KMS-11 (cell line): Measurements from ENCODE around the gene HIGD2A.
"Not testable (repeated sequence)": the region's sequence is repeated elsewhere in the genome, so short reads cannot be mapped to it uniquely, and the experiment has no call there.

ENCODE experiments used
- H2AFZ ChIP-seq: fragments of 200-600 bp; sonication (generic); 2 replicates; pipeline ENCODE4 v1.6.1; 2016; ENCODE audit warnings: antibody characterized with exemption, mixed run types, low read depth
- H3K27ac ChIP-seq: fragments of 200-600 bp; sonication (generic); 2 replicates; pipeline ENCODE4 v1.6.1; 2016; ENCODE audit warnings: mild to moderate bottlenecking, mixed run types
- H3K27me3 ChIP-seq: fragments of 200-600 bp; sonication (generic); 2 replicates; pipeline ENCODE4 v1.6.1; 2017; ENCODE audit warnings: mild to moderate bottlenecking, low read depth, mixed run types, moderate library complexity; ENCODE audit not compliant: insufficient read depth
- H3K36me3 ChIP-seq: fragments of 200-600 bp; sonication (generic); 2 replicates; pipeline ENCODE4 v1.6.1; 2017; ENCODE audit warnings: mild to moderate bottlenecking, mixed run types; ENCODE audit not compliant: insufficient read depth
- H3K4me1 ChIP-seq: fragments of 200-600 bp; sonication (generic); 2 replicates; pipeline ENCODE4 v1.6.1; 2016; ENCODE audit warnings: mild to moderate bottlenecking, low read depth, mixed run types; ENCODE audit not compliant: poor library complexity, severe bottlenecking
- H3K4me2 ChIP-seq: fragments of 200-600 bp; sonication (generic); 2 replicates; pipeline ENCODE4 v1.7.0; 2016; ENCODE audit warnings: mild to moderate bottlenecking, mixed run types
- H3K4me3 ChIP-seq: fragments of 200-600 bp; sonication (generic); IDR thresholded peaks from 2 replicates; pipeline ENCODE4 v1.6.1; 2017; ENCODE audit warnings: low read depth, low read length, mixed read lengths; ENCODE audit not compliant: insufficient read depth
- H3K79me2 ChIP-seq: fragments of 200-600 bp; sonication (generic); 2 replicates; pipeline ENCODE4 v1.6.1; 2016; ENCODE audit warnings: low read depth, mixed run types; ENCODE audit not compliant: insufficient read depth
- H3K9ac ChIP-seq: fragments of 200-600 bp; sonication (generic); 2 replicates; pipeline ENCODE4 v1.6.1; 2016; ENCODE audit warnings: mild to moderate bottlenecking, mixed run types
- H4K20me1 ChIP-seq: fragments of 200-600 bp; sonication (generic); 2 replicates; pipeline ENCODE4 v1.6.1; 2016; ENCODE audit warnings: mild to moderate bottlenecking, mixed run types; ENCODE audit not compliant: insufficient read depth
- TF ChIP-seq, protein P1 (sequence below): fragments of 200-600 bp; sonication (generic); conservative IDR thresholded peaks from 2 replicates; pipeline ENCODE4 v1.6.1; 2017; ENCODE audit warnings: low read depth, mild to moderate bottlenecking, antibody characterized with exemption, low read length, moderate library complexity, mixed read lengths

The HIGD2A gene

DNA sequence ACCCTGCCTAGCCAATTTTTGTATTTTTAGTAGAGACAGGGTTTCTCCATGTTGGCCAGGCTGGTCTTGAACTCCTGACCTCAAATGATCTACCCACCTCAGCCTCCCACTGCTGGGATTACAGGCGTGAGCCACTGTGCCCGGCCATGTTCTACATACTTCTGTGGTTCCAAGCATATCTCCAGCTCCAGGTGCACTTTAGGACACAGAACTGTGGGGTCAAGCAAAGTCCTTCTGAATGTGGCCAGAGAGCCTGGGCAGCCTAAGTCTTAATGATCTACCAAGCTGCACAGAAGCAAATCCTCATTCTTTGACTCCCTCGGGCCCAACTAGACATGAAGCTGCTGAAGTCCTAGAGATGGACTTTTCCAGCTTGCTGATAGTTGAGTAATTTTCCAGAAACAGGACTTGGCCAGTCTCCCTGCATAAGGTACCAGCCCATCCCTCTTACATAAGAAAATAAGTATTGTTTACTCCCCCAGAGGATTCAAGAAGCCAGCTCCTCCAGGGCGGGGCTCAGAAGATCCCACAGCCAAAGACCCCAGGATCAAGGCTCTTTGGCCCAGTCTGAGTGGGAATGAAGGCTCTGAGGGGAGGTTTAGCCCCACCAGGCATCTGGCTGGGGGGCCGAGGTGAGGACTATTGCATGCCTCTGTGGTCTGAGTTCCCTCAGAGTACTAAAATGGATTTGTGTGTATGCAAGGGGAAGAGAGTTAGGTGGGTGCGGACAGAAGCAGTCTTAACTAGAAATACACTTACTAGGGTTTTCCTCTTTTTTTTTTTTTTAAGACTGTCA lies 19.1 kb downstream of the HIGD2A start:
- Histone ChIP-seq H4K20me1 (no peaks in the 10 kb centered on the region), H3K27me3 (no peaks in the 10 kb centered on the region), H3K9ac (peak overlapping the region; percentile 60)

DNA sequence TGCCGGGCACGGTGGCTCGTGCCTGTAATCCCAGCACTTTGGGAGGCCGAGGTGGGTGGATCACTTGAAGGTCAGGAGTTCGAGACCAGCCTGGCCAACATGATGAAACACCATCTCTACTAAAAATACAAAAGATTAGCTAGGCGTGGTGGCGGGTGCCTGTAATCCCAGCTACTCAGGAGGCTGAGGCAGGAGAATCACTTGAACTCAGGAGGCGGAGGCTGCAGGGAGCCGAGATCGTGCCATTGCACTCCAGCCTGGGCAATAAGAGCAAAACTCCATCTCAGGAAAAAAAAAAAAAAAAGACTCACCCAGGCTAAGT lies 19.7 kb downstream of the HIGD2A start:
- H3K4me2 ChIP-seq, H3K27me3 ChIP-seq, H2AFZ ChIP-seq, H3K4me3 ChIP-seq, H3K9ac ChIP-seq, H3K79me2 ChIP-seq, H4K20me1 ChIP-seq, H3K36me3 ChIP-seq: not testable (repeated sequence)
- Histone ChIP-seq H3K27ac (peak overlapping the region; percentile 94; the same call in 1 of the 2 replicates), H3K4me1 (peaks cover 54% of the 10 kb centered on the region)

More for the DNA sequence above, 19.1 kb downstream of the HIGD2A start:
- no peaks in the 10 kb centered on the region; the same call in 1 of the 2 replicates for H3K79me2 ChIP-seq
- H3K4me3 ChIP-seq = no peak overlapping the region
- H2AFZ ChIP-seq = no peak overlapping the region
- H3K27ac ChIP-seq = peak overlapping the region; percentile 94
- H3K4me1 ChIP-seq = peaks cover 54% of the 10 kb centered on the region
- H3K36me3 ChIP-seq = no peaks in the 10 kb centered on the region
- TF ChIP-seq, protein P1, sequence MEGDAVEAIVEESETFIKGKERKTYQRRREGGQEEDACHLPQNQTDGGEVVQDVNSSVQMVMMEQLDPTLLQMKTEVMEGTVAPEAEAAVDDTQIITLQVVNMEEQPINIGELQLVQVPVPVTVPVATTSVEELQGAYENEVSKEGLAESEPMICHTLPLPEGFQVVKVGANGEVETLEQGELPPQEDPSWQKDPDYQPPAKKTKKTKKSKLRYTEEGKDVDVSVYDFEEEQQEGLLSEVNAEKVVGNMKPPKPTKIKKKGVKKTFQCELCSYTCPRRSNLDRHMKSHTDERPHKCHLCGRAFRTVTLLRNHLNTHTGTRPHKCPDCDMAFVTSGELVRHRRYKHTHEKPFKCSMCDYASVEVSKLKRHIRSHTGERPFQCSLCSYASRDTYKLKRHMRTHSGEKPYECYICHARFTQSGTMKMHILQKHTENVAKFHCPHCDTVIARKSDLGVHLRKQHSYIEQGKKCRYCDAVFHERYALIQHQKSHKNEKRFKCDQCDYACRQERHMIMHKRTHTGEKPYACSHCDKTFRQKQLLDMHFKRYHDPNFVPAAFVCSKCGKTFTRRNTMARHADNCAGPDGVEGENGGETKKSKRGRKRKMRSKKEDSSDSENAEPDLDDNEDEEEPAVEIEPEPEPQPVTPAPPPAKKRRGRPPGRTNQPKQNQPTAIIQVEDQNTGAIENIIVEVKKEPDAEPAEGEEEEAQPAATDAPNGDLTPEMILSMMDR = no peak
- peak overlapping the region; percentile 82 for H3K4me2 ChIP-seq

DNA sequence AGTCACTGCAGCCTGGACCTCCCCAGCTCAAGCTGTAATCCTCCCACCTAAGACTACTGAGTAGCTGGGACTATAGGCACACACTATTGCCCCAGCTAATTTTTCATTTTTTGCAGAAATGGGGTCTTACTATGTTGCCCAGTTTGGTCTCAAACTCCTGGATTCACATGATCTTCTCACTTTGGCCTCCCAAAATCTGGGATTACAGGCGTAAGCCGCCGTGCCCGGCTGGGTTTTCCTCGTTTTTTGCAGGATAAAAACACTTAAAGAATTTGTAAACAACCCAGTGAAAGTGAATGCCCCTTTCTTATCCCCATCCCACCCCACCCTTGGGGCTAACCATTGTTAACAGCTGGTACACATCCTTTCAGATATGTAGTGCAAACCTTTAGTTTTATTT lies 20.0 kb downstream of the HIGD2A start:
- TF ChIP-seq, protein P1 = no peak
- no peaks in the 10 kb centered on the region for H3K36me3 ChIP-seq
- no peak overlapping the region for H3K4me3 ChIP-seq
- H3K79me2 ChIP-seq = no peaks in the 10 kb centered on the region; the same call in 1 of the 2 replicates
- no peak overlapping the region for H3K9ac ChIP-seq
- no peak overlapping the region for H2AFZ ChIP-seq
- H3K4me1 ChIP-seq = peaks cover 54% of the 10 kb centered on the region
- H3K4me2 ChIP-seq = no peak overlapping the region; the same call in 1 of the 2 replicates
- H3K27me3 ChIP-seq = no peaks in the 10 kb centered on the region
- H4K20me1 ChIP-seq = no peaks in the 10 kb centered on the region
- no peak overlapping the region; the same call in 1 of the 2 replicates for H3K27ac ChIP-seq

DNA sequence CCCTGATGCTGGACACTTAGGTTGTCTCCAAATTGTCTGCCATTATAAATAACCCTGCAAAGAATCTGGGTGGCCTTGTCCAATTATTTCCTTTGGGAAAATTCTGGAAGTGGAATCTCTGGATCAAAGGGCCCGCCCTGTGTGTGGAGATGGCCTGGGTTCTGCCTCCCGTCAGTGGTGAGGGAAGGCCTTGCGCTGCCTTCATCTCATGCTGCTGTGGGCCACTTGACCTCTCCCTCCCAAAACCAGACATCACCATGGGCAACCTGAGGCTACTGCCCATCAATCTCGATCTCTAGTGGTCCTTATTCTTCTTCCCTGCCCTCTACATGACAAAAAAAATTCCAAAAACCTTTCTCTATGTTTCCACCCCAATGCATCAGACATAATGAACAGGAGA lies 21.2 kb downstream of the HIGD2A start:
- H3K27me3 ChIP-seq = no peaks in the 10 kb centered on the region
- H4K20me1 ChIP-seq = no peaks in the 10 kb centered on the region
- peaks cover 55% of the 10 kb centered on the region for H3K4me1 ChIP-seq
- no peak overlapping the region for H3K4me2 ChIP-seq
- H2AFZ ChIP-seq = no peak overlapping the region
- peaks cover 5% of the 10 kb centered on the region for H3K79me2 ChIP-seq
- H3K36me3 ChIP-seq = no peaks in the 10 kb centered on the region
- TF ChIP-seq, protein P1 = no peak
- no peak overlapping the region for H3K9ac ChIP-seq
- H3K27ac ChIP-seq = no peak overlapping the region
- no peak overlapping the region for H3K4me3 ChIP-seq

DNA sequence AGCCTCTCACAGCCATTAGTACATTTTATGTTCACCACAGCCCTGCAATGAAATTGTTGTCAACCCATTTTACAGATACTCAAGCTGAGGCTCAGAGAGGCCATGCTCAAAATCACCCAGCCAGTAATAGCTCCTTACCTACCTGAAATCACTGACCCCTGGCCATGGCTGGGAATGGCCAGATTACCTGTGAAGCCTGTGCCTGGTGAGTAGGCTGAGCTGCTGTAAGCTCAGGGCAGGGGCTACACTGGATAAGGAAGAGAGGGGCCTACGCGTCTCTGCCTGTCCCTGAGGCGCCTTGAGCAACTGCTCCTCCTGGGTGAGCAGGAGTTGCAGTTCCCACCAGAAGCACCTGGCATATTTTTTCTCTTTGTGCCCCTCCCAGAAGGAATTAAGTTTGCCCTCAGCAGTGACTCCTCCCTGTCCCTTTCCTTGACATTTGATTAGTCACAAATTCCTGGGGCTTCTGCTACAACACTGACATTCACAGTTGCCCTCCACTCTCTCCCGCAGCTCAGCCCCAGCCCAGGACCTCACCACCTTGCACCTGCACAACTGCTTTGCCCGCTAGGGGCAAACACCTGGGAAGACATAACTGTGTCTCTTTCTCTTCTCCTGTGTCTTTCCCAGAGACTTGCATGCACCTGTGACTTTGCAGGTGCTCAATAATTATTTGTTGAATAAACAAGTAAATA lies 22.1 kb downstream of the HIGD2A start:
- H3K4me1 ChIP-seq = peaks cover 60% of the 10 kb centered on the region
- H3K36me3 ChIP-seq = no peaks in the 10 kb centered on the region
- no peaks in the 10 kb centered on the region for H3K27me3 ChIP-seq
- TF ChIP-seq, protein P1 = no peak
- no peak overlapping the region for H3K4me2 ChIP-seq
- H4K20me1 ChIP-seq = no peaks in the 10 kb centered on the region
- no peak overlapping the region for H3K9ac ChIP-seq
- no peak overlapping the region for H3K4me3 ChIP-seq
- H2AFZ ChIP-seq = no peak overlapping the region
- no peak overlapping the region for H3K27ac ChIP-seq
- H3K79me2 ChIP-seq = peaks cover 13% of the 10 kb centered on the region
